CD4-positive, alpha-beta T cell treated with Interferon gamma for 1 hour (primary cell): ENCODE measurements around the gene ADK.

Experiments
- DNase-seq: peaks from one replicate; pipeline ENCODE4 v3.0.0-alpha.2; 2020

ADK gene

GRCh38 chr10:74371696-74372095, 220.7 kb downstream of the ADK start:
- DNase-seq = no peak

- no peak for DNase-seq
Observed at GRCh38 chr10:74373059-74373458, 222.0 kb downstream of the ADK start.

- no peak for DNase-seq
Observed at GRCh38 chr10:74377476-74377875, 226.5 kb downstream of the ADK start.

GRCh38 chr10:74379474-74379873, 228.5 kb downstream of the ADK start:
- no peak for DNase-seq

- no peak for DNase-seq
Observed at GRCh38 chr10:74380795-74381194, 229.8 kb downstream of the ADK start.

- DNase-seq = no peak
Observed at GRCh38 chr10:74381291-74381853, 230.4 kb downstream of the ADK start.

- DNase-seq = no peak
Observed at GRCh38 chr10:74382663-74383062, 231.6 kb downstream of the ADK start.

GRCh38 chr10:74383642-74384041, 232.6 kb downstream of the ADK start:
- DNase-seq = no peak

- no peak for DNase-seq
Observed at GRCh38 chr10:74384615-74385183, 233.7 kb downstream of the ADK start.

- no peak for DNase-seq
Observed at GRCh38 chr10:74388801-74389200, 237.8 kb downstream of the ADK start.

- DNase-seq = no peak
Observed at GRCh38 chr10:74391786-74392185, 240.8 kb downstream of the ADK start.

- DNase-seq = no peak
Observed at GRCh38 chr10:74394416-74394969, 243.5 kb downstream of the ADK start.

GRCh38 chr10:74400186-74400585, 249.2 kb downstream of the ADK start:
- DNase-seq = no peak

GRCh38 chr10:74406006-74406405, 255.0 kb downstream of the ADK start:
- no peak for DNase-seq

- no peak for DNase-seq
Observed at GRCh38 chr10:74415146-74415839, 264.3 kb downstream of the ADK start.

GRCh38 chr10:74417397-74417796, 266.4 kb downstream of the ADK start:
- DNase-seq = no peak

GRCh38 chr10:74418285-74418872, 267.4 kb downstream of the ADK start:
- no peak for DNase-seq

- no peak for DNase-seq
Observed at GRCh38 chr10:74419491-74419951, 268.5 kb downstream of the ADK start.

GRCh38 chr10:74419958-74420375, 268.9 kb downstream of the ADK start:
- DNase-seq = no peak

GRCh38 chr10:74424565-74424964, 273.5 kb downstream of the ADK start:
- DNase-seq = no peak

- DNase-seq = no peak
Observed at GRCh38 chr10:74425456-74426001, 274.5 kb downstream of the ADK start.

- DNase-seq = no peak
Observed at GRCh38 chr10:74431816-74432215, 280.8 kb downstream of the ADK start.

GRCh38 chr10:74432841-74433594, 282.0 kb downstream of the ADK start:
- no peak for DNase-seq
